ENCODE results near the gene KCNG1. TPM values are rescaled to one million over a fixed set of nuclear protein-coding genes. Genes with fewer than 3 reads are reported as not detected.

Gene KCNG1
- total RNA-seq = 10 to 100 TPM in 1 of 4 donors, 1 to 10 TPM in 3; 2.2 to 10.4 (median 6.1) TPM

GRCh38 chr20:51022803-51023616, at the start of gene KCNG1:
KCNG1 (minus strand) TSS chr20:51023107; CDS start chr20:51010338, 12,769 bp downstream.
- Histone ChIP-seq H3K9me3 (no peaks in the 10 kb centered on the region), H3K27ac (peak within 1 kb of the TSS in 3 of 4 donors; percentile 48 to 63 (median 57)), H3K4me1 (peaks cover 11 to 36% (median 12%) of the 10 kb centered on the region in 3 donors), H3K4me3 (peak within 1 kb of the TSS; percentile 50 to 66 (median 62)), H3K36me3 (no peaks in the 10 kb centered on the region), H3K27me3 (peaks cover 0 to 87% (median 3%) of the 10 kb centered on the region in 4 donors)
- DNase-seq = no peak
- 2 to 8% methylated on average over 10 to 35 of the region's 108 CpGs for WGBS, 2 donors
- intact Hi-C loops (cut with DNase I) = no loop called here
- peak in 2 of 4 donors; percentile 34 to 79 for TF ChIP-seq POLR2A (IDR thresholded peaks at IDR 0.05)
- peak in 2 of 6 experiments; percentile 2 to 10 for TF ChIP-seq CTCF (IDR thresholded peaks at IDR 0.05)

GRCh38 chr20:51070621-51071020, 47.7 kb upstream of the KCNG1 start:
- WGBS, 2 donors = 79 to 83% methylated on average over 4 of the region's 4 CpGs

GRCh38 chr20:51067792-51068191, 44.9 kb upstream of the KCNG1 start:
- Histone ChIP-seq H3K9me3 (no peaks in the 10 kb centered on the region), H3K4me3 (no peak overlapping the region), H3K4me1 (no peaks in the 10 kb centered on the region), H3K27ac (no peak overlapping the region), H3K27me3 (peaks cover 0 to 80% (median 0%) of the 10 kb centered on the region in 4 donors), H3K36me3 (no peaks in the 10 kb centered on the region)
- DNase-seq = no peak
- WGBS, 2 donors = 36 to 47% methylated on average over 4 to 5 of the region's 5 CpGs
- intact Hi-C loops (cut with DNase I) = no loop called here
- TF ChIP-seq POLR2A (IDR thresholded peaks at IDR 0.05) (no peak), CTCF (IDR thresholded peaks at IDR 0.05) (no peak)

More at GRCh38 chr20:51070621-51071020, 47.7 kb upstream of the KCNG1 start:
- intact Hi-C loops (cut with DNase I) = no loop called here
- no peaks in the 10 kb centered on the region for H3K36me3 ChIP-seq
- no peak overlapping the region for H3K27ac ChIP-seq
- H3K9me3 ChIP-seq = no peaks in the 10 kb centered on the region
- no peak for DNase-seq
- no peak for TF ChIP-seq POLR2A (IDR thresholded peaks at IDR 0.05)
- no peak for TF ChIP-seq CTCF (IDR thresholded peaks at IDR 0.05)
- no peak overlapping the region for H3K4me3 ChIP-seq
- H3K27me3 ChIP-seq = peaks cover 0 to 72% (median 0%) of the 10 kb centered on the region in 4 donors
- no peaks in the 10 kb centered on the region for H3K4me1 ChIP-seq

- Histone ChIP-seq H3K4me1 (no peaks in the 10 kb centered on the region), H3K36me3 (no peaks in the 10 kb centered on the region), H3K4me3 (no peak overlapping the region), H3K27me3 (peaks cover 0 to 61% (median 0%) of the 10 kb centered on the region in 4 donors), H3K27ac (no peak overlapping the region), H3K9me3 (no peaks in the 10 kb centered on the region)
- no peak for DNase-seq
- 65 to 73% methylated on average over 4 of the region's 4 CpGs for WGBS, 2 donors
- TF ChIP-seq POLR2A (IDR thresholded peaks at IDR 0.05) (no peak), CTCF (IDR thresholded peaks at IDR 0.05) (no peak)
- intact Hi-C loops (cut with DNase I) = no loop called here
Measured at GRCh38 chr20:51065615-51066014, 42.7 kb upstream of the KCNG1 start.

GRCh38 chr20:51064137-51064536, 41.2 kb upstream of the KCNG1 start:
- no peak overlapping the region for H3K4me3 ChIP-seq
- no peak for DNase-seq
- no peaks in the 10 kb centered on the region for H3K4me1 ChIP-seq
- TF ChIP-seq CTCF (IDR thresholded peaks at IDR 0.05) = no peak
- no peak for TF ChIP-seq POLR2A (IDR thresholded peaks at IDR 0.05)
- H3K27ac ChIP-seq = no peak overlapping the region
- H3K27me3 ChIP-seq = peaks cover 0 to 59% (median 0%) of the 10 kb centered on the region in 4 donors
- no peaks in the 10 kb centered on the region for H3K36me3 ChIP-seq
- 64 to 73% methylated on average over 5 of the region's 5 CpGs for WGBS, 2 donors
- intact Hi-C loops (cut with DNase I) = no loop called here
- H3K9me3 ChIP-seq = no peaks in the 10 kb centered on the region

Data from esophagus squamous epithelium (tissue), 5 donors.